BJ (cell line): Measurements from ENCODE around the gene PCGF2. TPM values are rescaled to one million over a fixed set of nuclear protein-coding genes. Genes with fewer than 3 reads are reported as not detected.

ENCODE experiments used
- CTCF ChIA-PET: fragments of 350-600 bp; formaldehyde crosslinking; extraction: SDS; loops from one replicate; lab custom pipeline; 2021; ENCODE audit warnings: antibody characterized with exemption, inconsistent platforms; lab: Yijun Ruan, JAX
- POLR2A ChIA-PET: fragments of 300-600 bp; sonication (Branson Sonifier 250); formaldehyde crosslinking; extraction: SDS; loops from one replicate; lab custom pipeline; 2021; ENCODE audit warnings: antibody characterized with exemption; lab: Charles Lee
- DNase-seq: peaks from one replicate; pipeline ENCODE4 v3.0.0-alpha.2; 2011; ENCODE audit warnings: low read depth
- H3K27me3 ChIP-seq: 2 replicates; pipeline ENCODE4 v1.6.0; 2011; ENCODE audit warnings: low read length; ENCODE audit not compliant: control insufficient read depth, insufficient read depth
- H3K36me3 ChIP-seq: 2 replicates; pipeline ENCODE4 v1.5.1; 2011; ENCODE audit warnings: low read length; ENCODE audit not compliant: control insufficient read depth, insufficient read depth
- H3K4me3 ChIP-seq: 2 replicates; pipeline ENCODE4 v1.5.1; 2011; ENCODE audit warnings: low read depth, mild to moderate bottlenecking, control low read depth, low read length
- polyA plus RNA-seq: library from polyadenylated mRNA; depleted of rRNA; stranded (reverse); fragments of >200 nt; gene quantifications from 2 replicates; pipeline ENCODE4 v1.2.3, GENCODE V29; 2011
- TF ChIP-seq, protein P1 (sequence below): IDR thresholded peaks from 2 replicates; pipeline ENCODE4 v1.5.1; 2011; ENCODE audit warnings: low read depth, mild to moderate bottlenecking, control low read depth, inconsistent platforms, low read length, moderate library complexity; ENCODE audit not compliant: insufficient read depth

Gene PCGF2
- polyA plus RNA-seq, 1 experiment, result 27.6 TPM

DNA sequence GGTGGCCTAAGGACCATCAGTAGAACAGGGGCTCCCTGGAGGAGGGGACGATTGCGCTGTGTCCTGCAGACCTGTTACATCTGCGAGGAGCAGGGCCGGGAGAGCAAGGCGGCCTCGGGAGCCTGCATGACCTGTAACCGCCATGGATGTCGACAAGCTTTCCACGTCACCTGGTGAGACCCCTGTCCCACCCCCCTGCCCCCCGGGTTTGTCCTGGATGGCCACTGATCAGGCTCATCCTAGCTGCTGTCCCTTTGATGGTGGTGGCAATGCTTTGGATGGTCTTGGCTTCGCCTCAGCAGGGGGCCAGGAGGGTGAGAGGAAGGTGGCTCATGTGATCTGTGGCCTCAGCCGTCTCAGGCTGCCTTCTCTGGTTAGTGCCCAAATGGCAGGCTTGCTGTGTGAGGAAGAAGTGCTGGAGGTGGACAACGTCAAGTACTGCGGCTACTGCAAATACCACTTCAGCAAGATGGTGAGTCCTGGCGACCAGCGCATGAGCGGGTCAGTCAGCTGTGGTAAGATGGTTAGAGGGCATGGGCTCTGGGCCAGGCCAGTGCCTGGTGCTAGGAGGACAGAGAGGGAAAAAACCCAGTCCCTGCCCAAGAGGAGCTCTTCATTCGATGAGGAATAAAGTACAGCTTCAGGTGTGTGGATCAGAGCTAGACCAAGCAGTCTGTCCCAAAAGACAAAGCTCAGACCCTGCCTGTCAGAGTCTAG lies 38.9 kb downstream of the PCGF2 start:
- peaks cover 25% of the 10 kb centered on the region for H3K36me3 ChIP-seq
- ChIA-PET CTCF (interaction anchor here (1.2 to 2.4 kb wide), 4 partner anchors 15 to 26 kb away, joined by 4 to 10 read pairs (median 6); partner anchors contain the start of gene CISD3), POLR2A (no interaction called here)
- H3K27me3 ChIP-seq, result no peaks in the 10 kb centered on the region
- TF ChIP-seq, protein P1, sequence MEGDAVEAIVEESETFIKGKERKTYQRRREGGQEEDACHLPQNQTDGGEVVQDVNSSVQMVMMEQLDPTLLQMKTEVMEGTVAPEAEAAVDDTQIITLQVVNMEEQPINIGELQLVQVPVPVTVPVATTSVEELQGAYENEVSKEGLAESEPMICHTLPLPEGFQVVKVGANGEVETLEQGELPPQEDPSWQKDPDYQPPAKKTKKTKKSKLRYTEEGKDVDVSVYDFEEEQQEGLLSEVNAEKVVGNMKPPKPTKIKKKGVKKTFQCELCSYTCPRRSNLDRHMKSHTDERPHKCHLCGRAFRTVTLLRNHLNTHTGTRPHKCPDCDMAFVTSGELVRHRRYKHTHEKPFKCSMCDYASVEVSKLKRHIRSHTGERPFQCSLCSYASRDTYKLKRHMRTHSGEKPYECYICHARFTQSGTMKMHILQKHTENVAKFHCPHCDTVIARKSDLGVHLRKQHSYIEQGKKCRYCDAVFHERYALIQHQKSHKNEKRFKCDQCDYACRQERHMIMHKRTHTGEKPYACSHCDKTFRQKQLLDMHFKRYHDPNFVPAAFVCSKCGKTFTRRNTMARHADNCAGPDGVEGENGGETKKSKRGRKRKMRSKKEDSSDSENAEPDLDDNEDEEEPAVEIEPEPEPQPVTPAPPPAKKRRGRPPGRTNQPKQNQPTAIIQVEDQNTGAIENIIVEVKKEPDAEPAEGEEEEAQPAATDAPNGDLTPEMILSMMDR, result no peak
- no peak overlapping the region for H3K4me3 ChIP-seq
- DNase-seq, result no peak

DNA sequence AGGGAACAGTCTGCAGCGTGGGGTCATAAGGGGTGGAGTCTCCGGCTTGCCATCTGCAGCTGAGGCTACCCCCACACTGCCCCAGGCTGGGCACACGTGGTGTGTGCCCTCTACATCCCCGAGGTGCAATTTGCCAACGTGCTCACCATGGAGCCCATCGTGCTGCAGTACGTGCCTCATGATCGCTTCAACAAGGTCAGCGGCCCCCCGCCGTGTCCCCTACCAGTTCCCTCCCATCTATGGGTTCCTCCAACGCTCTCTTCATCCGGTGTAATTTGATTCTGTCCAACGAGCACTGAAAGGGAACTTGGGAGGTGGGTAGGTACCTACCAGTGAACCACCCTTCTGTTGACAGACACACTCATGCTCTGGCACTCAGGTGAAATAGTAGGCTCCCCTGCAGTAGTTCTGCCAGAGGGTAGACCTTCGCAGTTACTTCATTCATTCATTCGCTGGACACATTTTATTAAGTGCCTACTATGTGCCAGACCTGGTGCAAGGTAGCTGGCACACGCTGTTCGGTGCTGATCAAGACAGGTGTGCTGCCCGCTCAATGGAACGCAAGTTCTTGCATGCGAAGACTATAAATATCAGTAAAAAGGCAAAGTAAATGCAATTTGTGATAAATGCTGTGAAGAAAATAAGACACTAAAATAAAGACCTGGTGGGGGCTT lies 40.3 kb downstream of the PCGF2 start:
- TF ChIP-seq, protein P1, result no peak
- Histone ChIP-seq H3K27me3 (no peaks in the 10 kb centered on the region), H3K36me3 (peaks cover 17% of the 10 kb centered on the region), H3K4me3 (no peak overlapping the region)
- POLR2A ChIA-PET, result no interaction called here
- DNase-seq, result no peak
- CTCF ChIA-PET, result interaction anchor here (1.4 to 1.6 kb wide), 2 partner anchors 21 to 27 kb away, joined by 3 to 4 read pairs; no protein-coding TSS in a partner anchor

DNA sequence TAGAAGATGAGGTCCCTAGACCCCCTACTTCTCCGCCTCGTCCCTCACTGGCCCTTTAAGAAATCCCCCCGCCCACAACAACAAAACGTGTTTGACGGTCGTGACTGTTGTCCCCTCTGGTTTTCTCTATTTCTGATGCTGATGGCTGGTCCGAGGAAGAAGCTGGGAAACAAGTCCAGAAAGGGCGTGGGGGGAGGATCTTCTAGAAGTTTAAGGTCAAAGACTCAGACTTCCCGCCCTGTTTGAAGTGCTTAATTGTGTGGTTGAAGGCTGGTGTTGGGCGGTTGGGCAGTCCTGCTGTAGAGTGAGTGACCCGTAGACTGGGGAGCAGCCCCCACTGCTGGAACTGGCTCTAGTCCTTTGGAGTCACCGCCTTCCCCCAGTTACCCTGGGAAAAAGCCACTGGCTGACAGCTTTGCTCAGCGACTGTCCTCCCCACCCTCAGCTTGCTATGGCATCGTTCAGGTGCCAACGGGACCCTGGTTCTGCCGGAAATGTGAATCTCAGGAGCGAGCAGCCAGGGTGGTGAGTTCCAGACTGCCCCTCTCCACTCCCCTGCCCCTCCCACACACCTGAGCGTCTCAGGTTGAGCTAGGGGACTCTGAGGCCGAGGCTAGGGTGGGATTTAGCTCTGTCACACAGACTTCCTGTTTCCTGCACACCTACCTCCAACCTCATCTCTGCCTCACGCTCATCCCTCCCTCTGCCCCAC lies 41.5 kb downstream of the PCGF2 start:
- ChIA-PET POLR2A (no interaction called here), CTCF (interaction anchor here (0.5 to 1.6 kb wide), 5 partner anchors 10 to 500 kb away, joined by 3 to 5 read pairs (median 3); no protein-coding TSS in a partner anchor)

DNA sequence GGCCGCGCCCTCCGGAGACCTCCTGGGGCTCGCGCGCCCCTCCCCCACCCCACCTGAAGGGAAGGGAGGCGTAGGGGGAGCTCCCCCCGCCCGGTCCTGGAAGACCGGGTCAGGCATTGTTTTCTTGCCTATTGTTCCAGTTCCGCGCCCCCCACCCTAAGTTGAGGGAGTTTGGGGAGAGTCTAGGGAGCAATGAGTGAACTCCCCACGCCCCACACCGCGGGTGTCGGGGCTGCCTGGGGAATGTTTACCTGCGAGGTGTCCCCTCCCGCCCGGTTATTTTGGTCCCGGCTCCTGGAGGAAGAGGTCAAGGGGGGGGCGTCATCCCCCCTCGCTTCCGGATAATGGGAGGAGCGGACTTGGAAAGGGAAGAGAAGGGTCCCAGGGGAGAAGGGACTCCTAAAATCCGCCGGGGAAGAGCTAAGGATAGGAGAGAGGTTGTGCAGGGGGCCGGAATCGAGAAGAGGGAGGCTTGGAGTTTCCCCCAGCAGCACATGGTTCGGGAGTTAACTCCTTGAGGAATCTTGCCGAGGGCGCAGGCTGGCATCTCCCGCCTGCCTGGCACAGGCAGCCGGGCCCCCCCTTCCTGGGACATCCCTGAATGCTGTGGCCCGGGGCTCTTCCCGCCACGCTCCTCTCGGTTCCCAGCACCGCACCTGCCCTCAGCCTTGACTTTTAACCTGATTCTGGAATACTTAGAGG lies 42.2 kb downstream of the PCGF2 start:
- TF ChIP-seq, protein P1, result no peak
- ChIA-PET CTCF (interaction anchor here (0.6 to 1.4 kb wide), 4 partner anchors 10 to 501 kb away, joined by 3 to 5 read pairs (median 4); no protein-coding TSS in a partner anchor), POLR2A (no interaction called here)
- H3K4me3 ChIP-seq, result peak overlapping the region; percentile 69
- no peak for DNase-seq
- H3K27me3 ChIP-seq, result no peaks in the 10 kb centered on the region
- H3K36me3 ChIP-seq, result peaks cover 9% of the 10 kb centered on the region

More for the DNA sequence above, 41.5 kb downstream of the PCGF2 start:
- TF ChIP-seq, protein P1, result no peak
- Histone ChIP-seq H3K27me3 (no peaks in the 10 kb centered on the region), H3K36me3 (peaks cover 13% of the 10 kb centered on the region), H3K4me3 (peak overlapping the region; percentile 69)
- DNase-seq, result no peak
